PFSK-1 (cell line): ENCODE measurements around the gene CNEP1R1.

Source experiments
- POLR2AphosphoS5 ChIP-seq: IDR thresholded peaks from 2 replicates; pipeline ENCODE4 v1.6.1; 2012; ENCODE audit warnings: low read depth, mild to moderate bottlenecking, control low read depth, low read length, moderate library complexity
- TAF1 ChIP-seq: IDR thresholded peaks from 2 replicates; pipeline ENCODE4 v1.6.1; 2012; ENCODE audit warnings: low read length, control low read depth, borderline replicate concordance; ENCODE audit not compliant: insufficient read depth
- TF ChIP-seq, protein P1 (sequence below), 2 experiments: IDR thresholded peaks; 2 replicates each; pipeline versions ENCODE4 v1.6.1 to v1.8.0; 2011 to 2012; ENCODE audit warnings: low read depth in 2 of 2, low read length in 2 of 2, control low read depth in 1 of 2, inconsistent platforms in 1 of 2, mild to moderate bottlenecking in 1 of 2, moderate library complexity in 1 of 2; ENCODE audit not compliant: insufficient read depth in 1 of 2

DNA sequence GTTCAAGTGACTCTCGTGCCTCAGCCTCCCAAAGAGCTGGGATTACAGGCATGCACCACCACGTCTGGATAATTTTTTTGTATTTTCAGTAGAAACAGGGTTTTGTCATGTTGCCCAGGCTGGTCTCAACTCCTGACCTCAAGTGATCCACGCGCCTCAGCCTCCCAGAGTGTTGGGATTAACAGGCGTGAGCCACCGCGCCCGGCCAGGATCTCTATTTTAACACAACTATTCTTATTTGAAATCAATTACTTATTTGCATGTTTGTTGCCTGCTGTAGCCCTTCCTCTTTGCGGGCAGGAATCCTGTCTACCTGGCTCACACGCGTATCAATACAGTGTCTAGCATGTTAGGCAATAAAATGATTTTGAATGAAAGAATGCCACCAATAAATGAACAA lies 818 bp upstream of the CNEP1R1 start:
- TF ChIP-seq TAF1 (no peak), POLR2AphosphoS5 (no peak)
- TF ChIP-seq, protein P1, sequence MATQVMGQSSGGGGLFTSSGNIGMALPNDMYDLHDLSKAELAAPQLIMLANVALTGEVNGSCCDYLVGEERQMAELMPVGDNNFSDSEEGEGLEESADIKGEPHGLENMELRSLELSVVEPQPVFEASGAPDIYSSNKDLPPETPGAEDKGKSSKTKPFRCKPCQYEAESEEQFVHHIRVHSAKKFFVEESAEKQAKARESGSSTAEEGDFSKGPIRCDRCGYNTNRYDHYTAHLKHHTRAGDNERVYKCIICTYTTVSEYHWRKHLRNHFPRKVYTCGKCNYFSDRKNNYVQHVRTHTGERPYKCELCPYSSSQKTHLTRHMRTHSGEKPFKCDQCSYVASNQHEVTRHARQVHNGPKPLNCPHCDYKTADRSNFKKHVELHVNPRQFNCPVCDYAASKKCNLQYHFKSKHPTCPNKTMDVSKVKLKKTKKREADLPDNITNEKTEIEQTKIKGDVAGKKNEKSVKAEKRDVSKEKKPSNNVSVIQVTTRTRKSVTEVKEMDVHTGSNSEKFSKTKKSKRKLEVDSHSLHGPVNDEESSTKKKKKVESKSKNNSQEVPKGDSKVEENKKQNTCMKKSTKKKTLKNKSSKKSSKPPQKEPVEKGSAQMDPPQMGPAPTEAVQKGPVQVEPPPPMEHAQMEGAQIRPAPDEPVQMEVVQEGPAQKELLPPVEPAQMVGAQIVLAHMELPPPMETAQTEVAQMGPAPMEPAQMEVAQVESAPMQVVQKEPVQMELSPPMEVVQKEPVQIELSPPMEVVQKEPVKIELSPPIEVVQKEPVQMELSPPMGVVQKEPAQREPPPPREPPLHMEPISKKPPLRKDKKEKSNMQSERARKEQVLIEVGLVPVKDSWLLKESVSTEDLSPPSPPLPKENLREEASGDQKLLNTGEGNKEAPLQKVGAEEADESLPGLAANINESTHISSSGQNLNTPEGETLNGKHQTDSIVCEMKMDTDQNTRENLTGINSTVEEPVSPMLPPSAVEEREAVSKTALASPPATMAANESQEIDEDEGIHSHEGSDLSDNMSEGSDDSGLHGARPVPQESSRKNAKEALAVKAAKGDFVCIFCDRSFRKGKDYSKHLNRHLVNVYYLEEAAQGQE (IDR thresholded peaks at IDR 0.05; ENCODE audit: insufficient read depth in 1 of 2, low read depth in 2 of 2, low read length in 2 of 2) = no peak
